Upper lobe of left lung (tissue), 6 donors: ENCODE results near the gene AFP. TPM values are rescaled to one million over a fixed set of nuclear protein-coding genes. Genes with fewer than 3 reads are reported as not detected.

Experiments used
- ATAC-seq, 2 donors: fragments of 200-7000 bp; cut with Tn5 transposase; one replicate each; pipeline ENCODE4 v1.9.1; 2022; ENCODE audit warnings: mild to moderate bottlenecking in 2 of 2, moderate library complexity in 2 of 2; ENCODE audit not compliant: low FRiP score in 2 of 2
- DNase-seq, 2 donors: peaks; one replicate each; pipeline ENCODE4 v3.0.0-alpha.2; 2019 to 2020
- H3K27ac ChIP-seq, 4 donors: fragments of 200-600 bp; sonication (generic); one replicate each; pipeline ENCODE4 v1.5.1; 2016 to 2019
- H3K27me3 ChIP-seq, 4 donors: fragments of 200-600 bp; sonication (generic); one replicate each; pipeline ENCODE4 v1.5.1; 2017 to 2019
- H3K36me3 ChIP-seq, 4 donors: fragments of 200-600 bp; sonication (generic); one replicate each; pipeline ENCODE4 v1.5.1; 2016 to 2019
- H3K4me1 ChIP-seq, 4 donors: fragments of 200-600 bp; sonication (generic); one replicate each; pipeline ENCODE4 v1.5.1; 2018 to 2019
- H3K4me3 ChIP-seq, 4 donors: fragments of 200-600 bp; sonication (generic); one replicate each; pipeline ENCODE4 v1.5.1; 2017 to 2019; ENCODE audit warnings: mild to moderate bottlenecking in 2 of 4, moderate library complexity in 1 of 4
- H3K9me3 ChIP-seq, 4 donors: fragments of 200-600 bp; sonication (generic); one replicate each; pipeline ENCODE4 v1.5.1; 2018 to 2019
- EP300 ChIP-seq, 4 donors: sonication (generic); formaldehyde crosslinking; IDR thresholded peaks; one replicate each; pipeline ENCODE4 v1.5.1; 2017; ENCODE audit warnings: antibody characterized with exemption in 4 of 4, control low read depth in 2 of 4
- POLR2A ChIP-seq, 4 donors: fragments of 450-650 bp; IDR thresholded peaks; one replicate each; pipeline ENCODE4 v1.5.1; 2016 to 2017; ENCODE audit warnings: antibody characterized with exemption in 4 of 4, mild to moderate bottlenecking in 2 of 4
- POLR2AphosphoS5 ChIP-seq, 2 donors: sonication (generic); formaldehyde crosslinking; IDR thresholded peaks; one replicate each; pipeline ENCODE4 v1.5.1; 2017; ENCODE audit warnings: antibody characterized with exemption in 2 of 2
- WGBS, 2 donors: methylation state at CpG; one replicate each; pipeline ENCODE4 v1.1.5; 2017 to 2018; 5-methylcytosine and 5-hydroxymethylcytosine counted together
- total RNA-seq, 6 donors: library from RNA; depleted of rRNA in 4 of 6; stranded (reverse); fragments of >200 nt in 4 of 6; gene quantifications; one replicate each; pipeline versions ENCODE4 v1.1.0 to v1.2.1, GENCODE V29; 2016 to 2021
- TF ChIP-seq, protein P1 (sequence below), 6 experiments: fragments of 450-650 bp in 4 of 6; fragments of 200-600 bp in 2 of 6; sonication (generic) in 2 of 6; IDR thresholded peaks; one replicate each; pipeline ENCODE4 v1.5.1; 2016 to 2019; ENCODE audit warnings: antibody characterized with exemption in 6 of 6
- donor health status: DM: no; HTN: no; CAD: no; lungs with moderate emphysema.
- donor health status: DM: no; HTN: yes; CAD: no; lungs with severe emphysema.

Gene AFP
- total RNA-seq, 6 donors from 2014 or later = 1.2 to 2.9 TPM; not detected in 4

DNA sequence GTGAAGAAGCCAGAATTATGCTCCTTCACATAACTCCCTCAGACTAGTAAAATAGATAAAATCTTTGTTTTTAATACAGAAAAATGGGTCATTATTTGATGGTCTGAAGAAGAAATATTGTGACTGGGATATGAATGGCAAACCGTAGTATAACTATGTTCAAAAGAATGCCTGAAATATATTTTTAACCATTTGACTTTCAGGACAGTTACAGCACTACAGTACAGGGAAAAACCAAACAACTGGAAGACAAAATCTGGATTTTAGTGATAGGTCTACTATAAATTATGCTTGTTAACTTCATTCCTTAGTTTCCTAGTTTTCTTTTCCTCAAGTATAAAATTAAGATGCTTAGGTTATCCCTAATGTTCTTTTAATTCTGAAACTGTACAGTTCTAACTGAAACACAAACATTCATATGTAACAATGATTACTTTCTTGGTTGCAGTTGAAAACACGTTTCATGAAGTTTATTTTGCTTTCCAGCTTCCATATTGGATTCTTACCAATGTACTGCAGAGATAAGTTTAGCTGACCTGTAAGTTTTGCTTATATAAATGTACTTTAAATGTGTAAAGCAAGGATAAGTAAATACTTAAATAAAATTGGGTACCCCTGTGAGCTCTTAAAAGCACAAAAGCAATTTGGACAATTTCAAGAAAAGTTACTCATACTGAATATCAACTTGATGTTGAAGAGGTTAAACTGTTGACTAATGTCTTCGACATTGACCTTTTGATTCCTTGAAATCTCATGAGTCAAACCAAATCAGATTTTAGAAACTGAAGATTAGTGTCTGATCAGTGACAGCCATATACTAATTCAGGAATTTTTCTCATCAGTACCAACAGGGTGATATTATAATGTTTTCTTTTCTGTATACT, 895 bp downstream of the AFP start:
- H3K27ac ChIP-seq = no peak overlapping the region
- no peaks in the 10 kb centered on the region for H3K27me3 ChIP-seq
- no peaks in the 10 kb centered on the region for H3K36me3 ChIP-seq
- no peaks in the 10 kb centered on the region for H3K9me3 ChIP-seq
- ATAC-seq (no peak), DNase-seq (no peak)
- no peak overlapping the region for H3K4me3 ChIP-seq
- TF ChIP-seq, protein P1, sequence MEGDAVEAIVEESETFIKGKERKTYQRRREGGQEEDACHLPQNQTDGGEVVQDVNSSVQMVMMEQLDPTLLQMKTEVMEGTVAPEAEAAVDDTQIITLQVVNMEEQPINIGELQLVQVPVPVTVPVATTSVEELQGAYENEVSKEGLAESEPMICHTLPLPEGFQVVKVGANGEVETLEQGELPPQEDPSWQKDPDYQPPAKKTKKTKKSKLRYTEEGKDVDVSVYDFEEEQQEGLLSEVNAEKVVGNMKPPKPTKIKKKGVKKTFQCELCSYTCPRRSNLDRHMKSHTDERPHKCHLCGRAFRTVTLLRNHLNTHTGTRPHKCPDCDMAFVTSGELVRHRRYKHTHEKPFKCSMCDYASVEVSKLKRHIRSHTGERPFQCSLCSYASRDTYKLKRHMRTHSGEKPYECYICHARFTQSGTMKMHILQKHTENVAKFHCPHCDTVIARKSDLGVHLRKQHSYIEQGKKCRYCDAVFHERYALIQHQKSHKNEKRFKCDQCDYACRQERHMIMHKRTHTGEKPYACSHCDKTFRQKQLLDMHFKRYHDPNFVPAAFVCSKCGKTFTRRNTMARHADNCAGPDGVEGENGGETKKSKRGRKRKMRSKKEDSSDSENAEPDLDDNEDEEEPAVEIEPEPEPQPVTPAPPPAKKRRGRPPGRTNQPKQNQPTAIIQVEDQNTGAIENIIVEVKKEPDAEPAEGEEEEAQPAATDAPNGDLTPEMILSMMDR (IDR thresholded peaks at IDR 0.05) = no peak
- TF ChIP-seq EP300 (IDR thresholded peaks at IDR 0.05) (no peak), POLR2A (IDR thresholded peaks at IDR 0.05) (no peak), POLR2AphosphoS5 (IDR thresholded peaks at IDR 0.05) (no peak)
- 68 to 72% methylated on average over 3 of the region's 3 CpGs for WGBS, 2 donors
- no peaks in the 10 kb centered on the region for H3K4me1 ChIP-seq

DNA sequence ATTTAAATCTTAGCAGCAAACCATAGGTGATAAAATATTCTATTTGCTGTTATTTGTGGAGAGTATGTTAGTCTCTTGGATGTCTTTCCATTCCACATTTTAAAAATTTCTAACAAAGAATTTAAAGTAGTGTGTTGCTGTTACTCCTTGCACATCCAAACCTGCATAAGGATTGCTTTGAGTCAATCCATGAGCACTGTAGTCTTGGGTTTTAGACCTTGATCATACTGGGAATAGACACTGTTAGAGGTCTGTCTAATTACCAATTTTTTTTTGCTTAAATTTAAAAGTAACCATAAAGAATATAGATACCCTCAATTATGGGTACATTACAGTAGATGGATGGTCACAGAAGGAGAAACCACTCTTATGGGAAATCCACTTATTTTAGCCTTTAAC, 1.5 kb downstream of the AFP start:
- H3K4me1 ChIP-seq = no peaks in the 10 kb centered on the region
- no peak for DNase-seq
- no peak overlapping the region for H3K4me3 ChIP-seq

DNA sequence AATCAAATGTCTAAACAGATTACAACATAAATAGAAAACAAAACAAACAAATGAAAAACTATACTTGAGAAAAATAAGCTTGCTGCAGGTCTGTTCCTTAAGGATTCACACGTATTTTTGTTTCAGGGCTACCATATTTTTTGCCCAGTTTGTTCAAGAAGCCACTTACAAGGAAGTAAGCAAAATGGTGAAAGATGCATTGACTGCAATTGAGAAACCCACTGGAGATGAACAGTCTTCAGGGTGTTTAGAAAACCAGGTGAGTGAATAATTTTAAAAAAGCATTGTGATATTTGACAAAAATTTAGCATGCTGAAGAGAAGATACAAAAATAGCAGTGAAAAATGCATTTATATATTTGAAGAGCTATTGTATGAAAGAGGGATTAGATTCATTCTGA, 2.0 kb downstream of the AFP start:
- Histone ChIP-seq H3K4me1 (no peaks in the 10 kb centered on the region), H3K27me3 (no peaks in the 10 kb centered on the region), H3K27ac (no peak overlapping the region), H3K4me3 (no peak overlapping the region), H3K9me3 (no peaks in the 10 kb centered on the region), H3K36me3 (no peaks in the 10 kb centered on the region)
- no peak for ATAC-seq
- 61 to 97% methylated on average over 1 of the region's 1 CpG for WGBS, 2 donors
- no peak for TF ChIP-seq EP300 (IDR thresholded peaks at IDR 0.05)
- no peak for DNase-seq

More for the DNA sequence above, 1.5 kb downstream of the AFP start:
- no peak for ATAC-seq
- H3K27me3 ChIP-seq = no peaks in the 10 kb centered on the region
- no peaks in the 10 kb centered on the region for H3K9me3 ChIP-seq
- H3K27ac ChIP-seq = no peak overlapping the region
- no peak for TF ChIP-seq POLR2A (IDR thresholded peaks at IDR 0.05)
- no peak for TF ChIP-seq EP300 (IDR thresholded peaks at IDR 0.05)
- TF ChIP-seq, protein P1 (IDR thresholded peaks at IDR 0.05) = no peak
- no peak for TF ChIP-seq POLR2AphosphoS5 (IDR thresholded peaks at IDR 0.05)
- no peaks in the 10 kb centered on the region for H3K36me3 ChIP-seq

DNA sequence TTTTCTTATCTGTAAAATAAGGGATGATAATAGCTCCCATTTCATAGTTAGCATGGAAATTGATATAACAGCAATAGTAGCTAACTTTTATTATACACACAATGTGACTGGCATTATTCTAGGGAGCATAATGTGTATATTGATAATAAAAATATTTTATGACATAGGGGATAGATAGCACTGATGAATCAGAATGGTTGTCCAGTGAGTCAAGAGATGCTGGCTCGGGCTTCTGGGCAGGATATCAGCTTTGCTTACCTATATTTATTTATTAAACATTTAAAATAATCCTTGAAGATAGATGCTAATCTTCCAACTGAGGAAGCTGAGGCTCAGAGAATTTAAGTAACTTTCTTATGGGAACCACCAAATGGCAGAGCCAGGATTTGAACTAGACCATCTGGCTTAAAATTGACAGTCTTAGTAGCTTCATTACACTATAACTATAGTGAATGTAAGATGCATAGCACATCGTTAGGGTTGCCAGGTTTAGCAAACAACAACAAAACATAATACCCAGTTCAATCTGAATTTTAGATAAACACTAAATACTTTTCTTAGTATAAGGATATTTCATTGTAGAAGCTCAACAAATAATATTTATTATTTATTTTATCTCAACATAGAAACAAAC, 2.7 kb downstream of the AFP start:
- no peak for ATAC-seq
- Histone ChIP-seq H3K4me1 (no peaks in the 10 kb centered on the region), H3K4me3 (no peak overlapping the region), H3K27me3 (no peaks in the 10 kb centered on the region), H3K36me3 (no peaks in the 10 kb centered on the region), H3K9me3 (no peaks in the 10 kb centered on the region), H3K27ac (no peak overlapping the region)
- no peak for DNase-seq
- 72 to 84% methylated on average over 2 of the region's 2 CpGs for WGBS, 2 donors
- TF ChIP-seq POLR2AphosphoS5 (IDR thresholded peaks at IDR 0.05) = no peak
- TF ChIP-seq EP300 (IDR thresholded peaks at IDR 0.05) = no peak
- no peak for TF ChIP-seq POLR2A (IDR thresholded peaks at IDR 0.05)
- TF ChIP-seq, protein P1 (IDR thresholded peaks at IDR 0.05) = no peak

DNA sequence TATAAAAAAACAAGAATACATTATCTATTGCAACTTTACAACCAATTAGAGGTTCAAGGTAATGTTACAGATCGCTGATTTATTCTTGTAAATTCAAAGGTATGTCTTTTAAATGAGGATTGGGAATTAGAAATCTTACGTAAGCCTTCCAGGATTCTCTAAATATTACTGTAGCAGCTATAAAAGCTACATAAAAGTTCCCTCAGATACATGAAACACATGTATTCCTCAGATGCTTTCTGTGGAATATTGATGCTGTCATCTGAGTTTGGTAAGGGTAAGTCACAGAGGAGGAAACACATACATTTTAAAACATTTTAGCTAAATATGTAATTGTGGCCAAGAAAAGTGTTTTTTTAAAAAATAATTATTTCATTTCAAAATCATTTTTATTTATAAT, 3.4 kb downstream of the AFP start:
- no peak overlapping the region for H3K27ac ChIP-seq
- TF ChIP-seq, protein P1 (IDR thresholded peaks at IDR 0.05) = no peak
- TF ChIP-seq POLR2AphosphoS5 (IDR thresholded peaks at IDR 0.05) = no peak
- TF ChIP-seq EP300 (IDR thresholded peaks at IDR 0.05) = no peak
- no peak for TF ChIP-seq POLR2A (IDR thresholded peaks at IDR 0.05)
- 90 to 94% methylated on average over 2 of the region's 2 CpGs for WGBS, 2 donors
- H3K36me3 ChIP-seq = no peaks in the 10 kb centered on the region
- no peaks in the 10 kb centered on the region for H3K27me3 ChIP-seq
- no peaks in the 10 kb centered on the region for H3K4me1 ChIP-seq
- DNase-seq (no peak), ATAC-seq (no peak)
- H3K4me3 ChIP-seq = no peak overlapping the region
- H3K9me3 ChIP-seq = no peaks in the 10 kb centered on the region
